HG03108 (cell line): ENCODE results near the gene OBSL1.

Source experiments
- ATAC-seq: cut with Tn5 transposase; IDR thresholded peaks from one replicate; pipeline ENCODE4 v1.9.1; 2021; ENCODE audit warnings: moderate library complexity; ENCODE audit not compliant: unreplicated experiment

OBSL1 gene

GRCh38 chr2:219571311-219572236 is at the start of gene OBSL1:
Gene OBSL1, minus strand, starts transcription at chr2:219571539. Its CDS starts 307 bp downstream, at chr2:219571232.
- ATAC-seq: no peak

- no peak for ATAC-seq
Measured at GRCh38 chr2:219620546-219620945, 49.2 kb upstream of the OBSL1 start.

DNA sequence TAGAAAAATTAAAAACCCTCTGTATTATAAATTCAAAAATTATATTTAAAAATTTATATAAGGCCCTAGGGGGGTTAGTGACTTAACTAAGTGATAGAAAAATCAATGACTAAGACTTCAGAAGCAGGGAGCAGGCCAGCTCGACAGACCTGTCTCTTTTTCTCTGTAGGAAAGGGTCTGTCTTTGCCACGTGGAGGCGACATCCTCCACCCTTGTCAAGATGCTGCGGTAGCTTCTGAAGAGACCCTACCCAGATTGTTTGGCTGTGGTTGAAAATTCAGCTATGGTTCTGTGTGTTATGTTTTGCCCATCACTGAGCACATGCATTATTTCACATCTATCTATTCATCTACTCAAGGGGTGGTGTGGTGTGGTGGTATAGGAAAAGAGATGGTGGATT is 47.9 kb upstream of the OBSL1 start:
- ATAC-seq: no peak

DNA sequence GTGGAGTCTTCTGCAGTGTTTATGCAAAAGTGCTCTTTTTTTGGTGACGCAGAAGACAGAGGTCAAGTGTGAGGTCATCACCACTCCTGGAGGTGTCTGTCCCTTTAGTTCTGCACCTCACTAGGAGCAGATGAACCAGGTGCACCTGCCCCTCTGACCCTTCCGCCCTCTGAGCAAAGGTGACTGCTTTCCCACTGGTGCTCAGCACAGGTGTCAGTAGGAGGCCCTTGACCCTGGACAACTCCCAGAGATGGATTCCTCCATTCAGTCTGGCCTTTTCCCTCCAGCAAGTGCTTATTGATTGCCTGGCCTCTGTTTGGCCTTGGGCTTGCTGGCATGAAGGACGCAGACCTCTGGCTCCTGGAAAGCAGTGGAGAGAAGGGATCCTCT is 47.4 kb upstream of the OBSL1 start:
- no peak for ATAC-seq

GRCh38 chr2:219616550-219616949 is 45.2 kb upstream of the OBSL1 start:
- no peak for ATAC-seq

- no peak for ATAC-seq
Measured at GRCh38 chr2:219615894-219616293, 44.6 kb upstream of the OBSL1 start.

DNA sequence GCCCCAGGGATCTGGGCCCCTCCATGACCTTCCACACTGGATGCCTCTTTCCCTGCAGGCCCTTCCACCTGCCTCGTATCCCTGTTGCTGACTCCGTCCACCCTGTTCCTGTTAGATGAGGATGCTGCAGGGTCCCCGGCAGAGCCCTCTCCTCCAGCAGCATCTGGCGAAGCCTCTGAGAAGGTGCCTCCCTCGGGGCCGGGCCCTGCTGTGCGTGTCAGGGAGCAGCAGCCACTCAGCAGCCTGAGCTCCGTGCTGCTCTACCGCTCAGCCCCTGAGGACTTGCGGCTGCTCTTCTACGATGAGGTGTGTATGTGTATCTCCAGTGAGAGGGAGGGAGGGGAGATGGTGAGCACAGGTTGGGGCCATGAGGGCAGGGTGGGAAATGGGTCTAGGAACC is 43.7 kb upstream of the OBSL1 start:
- no peak for ATAC-seq

GRCh38 chr2:219614076-219614860 is 42.9 kb upstream of the OBSL1 start:
- ATAC-seq: no peak

DNA sequence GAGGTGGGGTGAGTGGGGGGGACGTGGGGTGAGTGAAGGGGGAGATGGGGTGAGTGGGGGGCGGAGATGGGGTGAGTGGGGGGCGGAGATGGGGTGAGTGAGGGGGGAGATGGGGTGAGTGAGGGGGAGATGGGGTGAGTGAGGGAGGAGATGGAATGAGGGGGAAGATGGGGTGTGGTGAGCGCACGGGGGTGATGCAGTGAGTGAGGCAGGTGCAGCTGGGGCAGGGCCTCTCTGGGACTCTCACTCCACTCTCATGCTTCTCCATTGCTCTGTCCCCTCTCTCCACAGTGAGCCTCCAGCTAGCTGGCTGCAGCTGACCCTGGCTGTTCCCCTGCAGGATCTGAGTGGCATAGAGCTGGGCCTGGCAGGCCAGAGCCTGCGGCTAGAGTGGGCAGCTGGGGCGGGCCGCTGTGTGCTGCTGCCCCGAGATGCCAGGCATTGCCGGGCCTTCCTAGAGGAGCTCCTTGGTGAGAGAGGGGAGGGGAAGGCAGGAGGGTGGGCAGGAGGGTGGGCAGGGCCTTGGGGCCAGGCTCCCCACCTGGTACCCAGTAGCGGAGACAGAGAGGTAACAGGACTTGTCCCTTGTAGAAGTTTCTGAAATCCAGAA is 42.2 kb upstream of the OBSL1 start:
- ATAC-seq: no peak

DNA sequence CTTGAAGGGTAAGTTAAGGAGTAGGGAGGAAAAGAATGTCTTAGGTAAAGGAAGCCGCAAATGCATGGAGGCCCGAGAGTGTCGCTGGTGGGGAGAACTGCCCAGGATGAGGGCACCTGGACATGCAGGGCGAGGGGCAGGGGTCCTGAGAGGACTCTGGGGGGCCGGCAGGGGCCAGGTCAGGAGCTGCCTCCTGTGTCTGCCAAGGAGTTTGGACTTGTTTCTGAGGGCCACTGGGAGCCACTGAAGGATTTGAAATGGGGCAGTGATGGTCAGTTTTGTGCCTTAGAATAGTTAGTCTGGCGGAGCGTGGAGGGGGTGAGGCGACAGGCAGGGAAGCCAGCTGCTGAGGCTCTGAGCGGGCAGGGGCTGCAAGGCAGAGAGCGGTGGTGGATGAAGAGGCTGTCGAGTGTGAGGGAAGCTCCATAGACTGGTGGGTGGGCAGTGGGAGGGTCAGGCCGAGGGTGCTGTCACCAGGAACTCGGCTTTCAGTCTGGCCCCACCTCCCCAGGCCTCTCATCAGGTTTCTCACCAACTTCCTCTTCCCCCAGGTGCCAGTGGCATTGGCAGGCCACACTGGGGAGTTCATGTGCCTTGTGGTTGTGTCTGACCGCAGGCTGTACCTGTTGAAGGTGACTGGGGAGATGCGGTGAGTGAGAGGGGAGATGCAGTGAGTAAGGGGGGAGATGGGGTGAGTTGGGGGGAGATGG is 41.4 kb upstream of the OBSL1 start:
- peak; percentile 52 for ATAC-seq

DNA sequence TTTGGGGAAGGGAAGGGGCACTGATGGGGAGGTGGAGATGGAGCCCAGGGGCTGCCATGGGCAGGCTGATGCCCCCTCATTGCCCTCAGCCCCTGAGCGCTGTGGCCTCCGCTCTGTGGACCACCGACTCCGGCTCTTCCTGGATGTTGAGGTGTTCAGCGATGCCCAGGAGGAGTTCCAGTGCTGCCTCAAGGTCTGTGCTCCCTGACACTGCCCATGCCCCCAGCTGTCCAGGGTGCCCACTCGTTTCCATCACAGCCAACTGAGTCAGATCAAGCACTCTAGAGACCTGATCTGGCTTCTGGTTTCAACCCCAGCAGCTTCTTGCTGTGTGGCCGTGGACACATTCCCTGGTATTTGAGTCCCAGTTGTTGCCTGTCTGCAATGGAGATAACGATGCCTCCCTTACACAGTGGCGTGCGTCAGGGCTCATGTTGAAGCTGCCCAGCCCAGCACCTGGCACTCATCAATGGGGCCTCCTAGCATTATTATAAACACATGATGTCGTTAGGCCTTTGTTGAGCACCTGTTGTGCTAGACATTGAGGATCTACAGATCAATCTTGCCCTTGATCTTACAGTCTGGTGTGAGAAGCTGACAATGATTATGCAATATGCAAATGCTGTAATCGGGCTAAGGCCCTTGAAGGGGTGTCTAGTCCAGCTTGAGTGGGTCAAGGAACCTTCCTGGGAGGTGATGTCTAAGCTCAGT is 40.7 kb upstream of the OBSL1 start:
- no peak for ATAC-seq

DNA sequence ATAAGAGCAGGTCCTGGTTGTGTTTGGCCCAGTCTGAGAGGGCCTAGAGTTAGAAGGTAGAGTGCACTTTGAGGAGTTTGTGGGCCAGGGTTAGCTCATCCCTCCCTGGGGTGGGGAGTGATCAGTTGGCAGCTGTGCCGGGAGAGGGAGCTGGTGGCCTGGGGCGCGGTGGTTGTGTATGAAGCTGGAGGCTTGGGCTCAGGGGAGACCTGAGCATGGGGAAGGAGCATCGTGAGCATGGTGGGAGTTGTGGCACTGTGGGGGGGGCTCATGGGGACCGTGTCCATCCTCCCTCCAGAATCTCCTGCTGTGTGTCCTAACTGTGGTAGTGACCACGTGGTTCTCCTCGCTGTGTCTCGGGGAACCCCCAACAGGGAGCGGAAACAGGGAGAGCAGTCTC is 40.0 kb upstream of the OBSL1 start:
- no peak for ATAC-seq

GRCh38 chr2:219609149-219609750 is 37.9 kb upstream of the OBSL1 start:
- no peak for ATAC-seq

- no peak for ATAC-seq
Measured at GRCh38 chr2:219608399-219608964, 37.1 kb upstream of the OBSL1 start.

DNA sequence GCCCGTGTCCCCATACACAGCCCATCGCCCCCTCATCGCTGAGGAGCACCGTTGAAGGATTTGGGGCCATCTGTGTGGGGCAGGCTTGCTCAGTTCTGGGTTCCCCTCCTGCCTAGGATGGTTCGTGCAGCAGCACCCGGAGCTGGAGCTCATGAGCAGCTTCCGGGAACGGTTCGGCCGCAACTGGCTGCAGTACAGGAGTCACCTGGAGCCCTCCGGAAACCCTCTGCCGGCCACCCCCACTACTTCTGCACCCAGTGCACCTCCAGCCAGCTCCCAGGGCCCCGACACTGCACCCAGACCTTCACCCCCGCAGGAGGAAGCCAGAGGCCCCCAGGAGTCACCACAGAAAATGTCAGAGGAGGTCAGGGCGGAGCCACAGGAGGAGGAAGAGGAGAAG is 36.6 kb upstream of the OBSL1 start:
- ATAC-seq: no peak

GRCh38 chr2:219605607-219605954 is 34.2 kb upstream of the OBSL1 start:
- no peak for ATAC-seq

GRCh38 chr2:219603771-219604170 is 32.4 kb upstream of the OBSL1 start:
- no peak for ATAC-seq

DNA sequence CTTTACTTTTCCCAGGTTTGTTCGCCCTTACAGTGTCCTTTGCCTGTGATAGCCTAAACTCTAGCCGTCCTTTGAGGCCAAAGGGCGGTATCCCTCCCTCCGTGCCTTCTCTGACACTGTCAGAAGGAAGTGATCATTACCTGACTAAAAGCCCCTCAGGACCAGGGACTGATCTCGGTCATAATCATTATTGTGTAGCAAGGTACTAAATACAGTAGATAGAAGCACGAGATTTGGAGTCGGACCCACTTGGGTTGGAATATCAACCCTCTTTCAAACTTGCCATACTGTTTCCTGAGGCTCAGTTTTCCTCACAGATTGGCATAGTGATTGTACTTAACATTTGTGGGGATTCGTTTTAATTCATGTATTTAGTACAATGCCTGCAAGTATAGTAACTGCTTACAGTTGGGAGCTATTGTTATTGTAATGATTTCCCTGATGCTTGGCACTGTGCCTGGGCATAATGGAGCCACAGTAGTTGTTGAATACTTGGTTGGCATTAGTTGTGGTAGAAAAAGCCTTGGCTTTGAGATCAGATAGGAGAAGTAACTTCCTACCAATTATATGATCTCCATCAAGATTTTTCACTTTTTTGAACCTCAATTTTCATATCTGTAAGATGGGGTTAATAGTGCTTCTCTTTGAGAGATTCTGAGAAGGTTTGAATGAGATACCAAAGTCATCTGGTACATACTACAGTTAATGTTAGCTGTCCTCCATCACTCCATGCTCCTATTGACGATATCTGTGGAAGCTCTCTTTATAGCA is 27.2 kb upstream of the OBSL1 start:
- ATAC-seq: no peak
